ENCODE measurements around the gene SLC30A10.
A peak's percentile ranks its signal among the peaks of the same experiment; 100 is the strongest.
"Not testable (repeated sequence)": the region's sequence is repeated elsewhere in the genome, so short reads cannot be mapped to it uniquely, and the experiment has no call there.

SLC30A10 gene

DNA sequence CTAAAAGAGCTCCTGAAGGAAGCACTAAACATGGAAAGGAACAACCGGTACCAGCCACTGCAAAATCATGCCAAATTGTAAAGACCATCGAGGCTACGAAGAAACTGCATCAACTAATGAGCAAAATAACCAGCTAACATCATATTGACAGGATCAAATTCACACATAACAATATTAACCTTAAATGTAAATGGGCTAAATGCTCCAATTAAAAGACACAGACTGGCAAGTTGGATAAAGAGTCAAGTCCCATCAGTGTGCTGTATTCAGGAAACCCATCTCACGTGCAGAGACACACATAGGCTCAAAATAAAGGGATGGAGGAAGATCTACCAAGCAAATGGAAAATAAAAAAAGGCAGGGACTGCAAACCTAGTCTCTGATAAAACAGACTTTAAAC, 39.7 kb downstream of the SLC30A10 start:
- WGBS, 2 donors (ENCODE audit: extremely low coverage in 2 of 2, insufficient read length in 2 of 2, insufficient replicate concordance in 1 of 2): no CpG with 5 or more reads among the region's 4 CpGs
- not testable (repeated sequence) for H2AFZ ChIP-seq (ENCODE audit: low read length); H3K27me3 ChIP-seq (ENCODE audit: control insufficient read depth in 3 of 3, insufficient read depth in 3 of 3, low read depth in 1 of 3, low read length in 3 of 3); H3K36me3 ChIP-seq (replicated peaks in 1 of 2; ENCODE audit: control insufficient read depth in 2 of 2, insufficient read depth in 2 of 2, low read length in 2 of 2); H4K8ac ChIP-seq (ENCODE audit: low read depth, low read length); H3K23ac ChIP-seq (ENCODE audit: low read depth, low read length, poor library complexity); H4K91ac ChIP-seq (ENCODE audit: low read depth, low read length, poor library complexity); H3K79me1 ChIP-seq (ENCODE audit: low read depth, low read length); H3K4me2 ChIP-seq (ENCODE audit: insufficient read depth, low read length, poor library complexity, severe bottlenecking); H3K27ac ChIP-seq (replicated peaks; ENCODE audit: low read length); H3K4me1 ChIP-seq (ENCODE audit: control insufficient read depth in 2 of 2, insufficient read depth in 1 of 2, low read depth in 1 of 2, low read length in 2 of 2); H3K4ac ChIP-seq (ENCODE audit: low read length); H3K14ac ChIP-seq (ENCODE audit: low read length); H3K9me3 ChIP-seq (replicated peaks in 1 of 2; ENCODE audit: control insufficient read depth in 2 of 2, insufficient read depth in 1 of 2, low read depth in 1 of 2, low read length in 2 of 2); H2BK15ac ChIP-seq (ENCODE audit: low read length); H2BK5ac ChIP-seq (ENCODE audit: low read length); H2AK5ac ChIP-seq (ENCODE audit: low read depth, low read length); DNase-seq (ENCODE audit: low spot score); H3K4me3 ChIP-seq (ENCODE audit: low read length in 2 of 2); H2BK12ac ChIP-seq (ENCODE audit: low read length); H3K9ac ChIP-seq (ENCODE audit: low read depth, low read length, poor library complexity); H2BK120ac ChIP-seq (ENCODE audit: low read depth, low read length); H3K18ac ChIP-seq (ENCODE audit: low read length)

DNA sequence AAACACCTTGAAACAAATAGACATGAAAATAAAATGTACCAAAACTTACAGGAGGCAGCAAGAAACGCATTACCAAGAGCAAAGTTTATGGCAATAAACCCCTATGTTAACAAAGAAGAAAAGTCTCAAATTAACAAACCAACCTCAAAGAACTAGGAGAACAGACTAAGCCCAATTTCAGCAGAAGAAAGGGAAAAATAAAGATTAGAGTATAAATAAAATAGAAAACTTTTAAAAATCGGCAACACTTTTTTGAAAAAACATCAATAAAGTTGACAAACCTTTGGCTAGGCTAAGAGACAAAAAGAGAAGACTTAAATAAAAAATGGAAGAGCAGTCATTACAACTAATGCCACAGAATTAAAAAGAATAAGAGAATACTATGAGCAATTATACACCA, 42.7 kb downstream of the SLC30A10 start:
- Histone ChIP-seq H2BK5ac (ENCODE audit: low read length) (no peak overlapping the region), H2BK15ac (ENCODE audit: low read length) (no peak overlapping the region), H3K14ac (ENCODE audit: low read length) (no peak overlapping the region), H2AK5ac (ENCODE audit: low read depth, low read length) (no peak overlapping the region), H3K23ac (ENCODE audit: low read depth, low read length, poor library complexity) (no peak overlapping the region), H2BK12ac (ENCODE audit: low read length) (no peak overlapping the region), H3K36me3 (replicated peaks in 1 of 2; ENCODE audit: control insufficient read depth in 2 of 2, insufficient read depth in 2 of 2, low read length in 2 of 2) (no peaks in the 10 kb centered on the region), H2AFZ (ENCODE audit: low read length) (no peak overlapping the region), H3K4me3 (ENCODE audit: low read length in 2 of 2) (no peak overlapping the region), H3K4ac (ENCODE audit: low read length) (no peak overlapping the region), H3K79me1 (ENCODE audit: low read depth, low read length) (no peaks in the 10 kb centered on the region), H2BK120ac (ENCODE audit: low read depth, low read length) (no peak overlapping the region), H3K9me3 (replicated peaks in 1 of 2; ENCODE audit: control insufficient read depth in 2 of 2, insufficient read depth in 1 of 2, low read depth in 1 of 2, low read length in 2 of 2) (no peaks in the 10 kb centered on the region), H3K27ac (replicated peaks; ENCODE audit: low read length) (no peak overlapping the region), H4K91ac (ENCODE audit: low read depth, low read length, poor library complexity) (no peak overlapping the region), H3K18ac (ENCODE audit: low read length) (no peak overlapping the region), H3K4me2 (ENCODE audit: insufficient read depth, low read length, poor library complexity, severe bottlenecking) (no peak overlapping the region), H3K9ac (ENCODE audit: low read depth, low read length, poor library complexity) (no peak overlapping the region), H3K4me1 (ENCODE audit: control insufficient read depth in 2 of 2, insufficient read depth in 1 of 2, low read depth in 1 of 2, low read length in 2 of 2) (peaks cover 0 to 4% of the 10 kb centered on the region in 2 donors), H4K8ac (ENCODE audit: low read depth, low read length) (no peak overlapping the region), H3K27me3 (ENCODE audit: control insufficient read depth in 3 of 3, insufficient read depth in 3 of 3, low read depth in 1 of 3, low read length in 3 of 3) (no peaks in the 10 kb centered on the region)
- WGBS, 2 donors (ENCODE audit: extremely low coverage in 2 of 2, insufficient read length in 2 of 2, insufficient replicate concordance in 1 of 2): no CpG with 5 or more reads among the region's 2 CpGs
- DNase-seq (ENCODE audit: low spot score): no peak

DNA sequence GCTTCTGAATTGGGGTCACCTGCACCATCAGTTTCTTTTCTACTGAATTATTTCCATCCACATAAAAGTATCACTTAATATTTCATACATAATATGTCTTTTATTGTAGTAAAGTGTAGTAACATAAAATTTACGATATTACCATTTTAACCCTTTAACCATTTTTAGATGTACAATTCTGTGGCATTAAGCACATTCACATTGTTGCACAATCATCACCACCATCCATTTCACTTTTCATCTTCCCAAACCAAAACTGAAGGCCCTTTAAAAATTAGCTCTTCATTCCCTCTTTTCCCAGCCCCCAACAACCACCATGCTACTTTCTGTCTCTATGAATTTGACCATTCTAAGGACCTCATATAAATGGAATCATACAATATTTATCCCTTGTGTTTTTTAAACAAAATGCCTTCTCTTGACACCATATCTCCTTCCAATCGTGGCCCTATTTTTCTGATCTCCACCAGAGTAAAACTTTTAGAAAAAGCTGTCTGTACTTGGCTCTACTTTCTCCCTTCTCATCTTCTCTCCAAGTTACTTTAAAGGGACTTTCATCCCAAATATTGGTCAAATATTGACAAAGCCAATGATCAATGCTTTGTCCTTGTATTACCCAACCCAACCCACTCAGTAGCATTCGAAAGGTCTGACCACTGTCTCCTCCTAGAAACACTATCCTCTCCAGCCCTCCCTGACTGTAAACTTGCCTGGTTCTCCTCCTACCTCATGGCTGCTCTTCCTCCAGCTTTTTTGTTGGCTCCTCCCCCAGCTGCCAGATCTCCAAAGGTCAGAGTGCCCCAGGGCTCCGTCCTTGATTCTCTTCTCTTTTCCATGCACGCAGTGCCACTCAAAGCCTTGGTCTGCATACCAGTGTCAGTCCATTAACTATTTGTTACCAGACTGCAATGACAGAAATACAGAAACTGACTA, 44.7 kb downstream of the SLC30A10 start:
- Histone ChIP-seq H2BK12ac (ENCODE audit: low read length) (no peak overlapping the region), H2BK120ac (ENCODE audit: low read depth, low read length) (no peak overlapping the region), H2BK15ac (ENCODE audit: low read length) (no peak overlapping the region), H3K18ac (ENCODE audit: low read length) (no peak overlapping the region), H3K4me3 (ENCODE audit: low read length in 2 of 2) (no peak overlapping the region), H2BK5ac (ENCODE audit: low read length) (no peak overlapping the region), H3K27me3 (ENCODE audit: control insufficient read depth in 3 of 3, insufficient read depth in 3 of 3, low read depth in 1 of 3, low read length in 3 of 3) (no peaks in the 10 kb centered on the region), H4K91ac (ENCODE audit: low read depth, low read length, poor library complexity) (no peak overlapping the region), H4K8ac (ENCODE audit: low read depth, low read length) (no peak overlapping the region), H3K14ac (ENCODE audit: low read length) (no peak overlapping the region), H3K27ac (replicated peaks; ENCODE audit: low read length) (no peak overlapping the region), H3K23ac (ENCODE audit: low read depth, low read length, poor library complexity) (no peak overlapping the region), H3K4me1 (ENCODE audit: control insufficient read depth in 2 of 2, insufficient read depth in 1 of 2, low read depth in 1 of 2, low read length in 2 of 2) (peaks cover 0 to 4% of the 10 kb centered on the region in 2 donors), H3K36me3 (replicated peaks in 1 of 2; ENCODE audit: control insufficient read depth in 2 of 2, insufficient read depth in 2 of 2, low read length in 2 of 2) (no peaks in the 10 kb centered on the region), H3K9ac (ENCODE audit: low read depth, low read length, poor library complexity) (no peak overlapping the region), H3K4ac (ENCODE audit: low read length) (no peak overlapping the region), H2AFZ (ENCODE audit: low read length) (peak overlapping the region; percentile 60), H3K79me1 (ENCODE audit: low read depth, low read length) (no peaks in the 10 kb centered on the region), H3K9me3 (replicated peaks in 1 of 2; ENCODE audit: control insufficient read depth in 2 of 2, insufficient read depth in 1 of 2, low read depth in 1 of 2, low read length in 2 of 2) (no peaks in the 10 kb centered on the region), H3K4me2 (ENCODE audit: insufficient read depth, low read length, poor library complexity, severe bottlenecking) (no peak overlapping the region), H2AK5ac (ENCODE audit: low read depth, low read length) (no peak overlapping the region)
- peak; percentile 12 for DNase-seq (ENCODE audit: low spot score)
- no CpG with 5 or more reads among the region's 5 CpGs for WGBS, 2 donors (ENCODE audit: extremely low coverage in 2 of 2, insufficient read length in 2 of 2, insufficient replicate concordance in 1 of 2)

DNA sequence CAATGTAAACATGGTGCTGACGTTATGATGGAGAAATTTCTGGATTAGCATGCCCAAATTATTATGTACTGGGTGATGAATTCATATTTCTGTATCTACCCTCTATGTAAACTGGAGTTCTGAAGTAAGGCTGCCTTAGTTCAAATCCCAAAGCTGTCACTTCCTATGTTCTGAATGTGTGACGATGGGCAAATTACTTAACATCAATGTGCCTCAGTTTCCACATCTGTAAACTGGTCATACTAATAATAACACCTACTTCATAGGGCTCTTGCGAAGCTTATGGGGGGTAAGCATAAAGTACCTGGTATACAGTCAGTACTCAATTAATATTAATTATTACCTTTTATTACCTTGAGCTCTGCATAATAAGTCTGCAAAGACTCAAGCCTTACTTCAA, 45.6 kb downstream of the SLC30A10 start:
- H3K9ac ChIP-seq (ENCODE audit: low read depth, low read length, poor library complexity): no peak overlapping the region
- peaks cover 0 to 4% of the 10 kb centered on the region in 2 donors for H3K4me1 ChIP-seq (ENCODE audit: control insufficient read depth in 2 of 2, insufficient read depth in 1 of 2, low read depth in 1 of 2, low read length in 2 of 2)
- H3K4ac ChIP-seq (ENCODE audit: low read length): no peak overlapping the region
- no peak overlapping the region for H2BK12ac ChIP-seq (ENCODE audit: low read length)
- H2AFZ ChIP-seq (ENCODE audit: low read length): no peak overlapping the region
- H4K91ac ChIP-seq (ENCODE audit: low read depth, low read length, poor library complexity): no peak overlapping the region
- H2AK5ac ChIP-seq (ENCODE audit: low read depth, low read length): no peak overlapping the region
- no peak overlapping the region for H2BK5ac ChIP-seq (ENCODE audit: low read length)
- WGBS, 2 donors (ENCODE audit: extremely low coverage in 2 of 2, insufficient read length in 2 of 2, insufficient replicate concordance in 1 of 2): no CpG with 5 or more reads among the region's 3 CpGs
- no peaks in the 10 kb centered on the region for H3K79me1 ChIP-seq (ENCODE audit: low read depth, low read length)
- H3K18ac ChIP-seq (ENCODE audit: low read length): no peak overlapping the region
- no peak overlapping the region for H2BK15ac ChIP-seq (ENCODE audit: low read length)
- H3K23ac ChIP-seq (ENCODE audit: low read depth, low read length, poor library complexity): no peak overlapping the region
- H3K4me3 ChIP-seq (ENCODE audit: low read length in 2 of 2): no peak overlapping the region
- DNase-seq (ENCODE audit: low spot score): no peak
- H2BK120ac ChIP-seq (ENCODE audit: low read depth, low read length): no peak overlapping the region
- H4K8ac ChIP-seq (ENCODE audit: low read depth, low read length): no peak overlapping the region
- no peak overlapping the region for H3K27ac ChIP-seq (replicated peaks; ENCODE audit: low read length)
- no peaks in the 10 kb centered on the region for H3K27me3 ChIP-seq (ENCODE audit: control insufficient read depth in 3 of 3, insufficient read depth in 3 of 3, low read depth in 1 of 3, low read length in 3 of 3)
- H3K14ac ChIP-seq (ENCODE audit: low read length): no peak overlapping the region
- no peaks in the 10 kb centered on the region for H3K9me3 ChIP-seq (replicated peaks in 1 of 2; ENCODE audit: control insufficient read depth in 2 of 2, insufficient read depth in 1 of 2, low read depth in 1 of 2, low read length in 2 of 2)
- H3K36me3 ChIP-seq (replicated peaks in 1 of 2; ENCODE audit: control insufficient read depth in 2 of 2, insufficient read depth in 2 of 2, low read length in 2 of 2): no peaks in the 10 kb centered on the region
- H3K4me2 ChIP-seq (ENCODE audit: insufficient read depth, low read length, poor library complexity, severe bottlenecking): no peak overlapping the region

All from neuronal stem cell (in vitro differentiated cells).